ENCODE results near the gene ZMYND19. TPM values are rescaled to one million over a fixed set of nuclear protein-coding genes. Genes with fewer than 3 reads are reported as not detected.
A peak's percentile ranks its signal among the peaks of the same experiment; 100 is the strongest.
"Not testable (repeated sequence)": the region's sequence is repeated elsewhere in the genome, so short reads cannot be mapped to it uniquely, and the experiment has no call there.

Gene ZMYND19
- total RNA-seq: 10 to 100 TPM; 31.3 to 33.0 TPM

GRCh38 chr9:137590469-137591383 lies at the start of gene ZMYND19:
Gene ZMYND19, minus strand, starts transcription at chr9:137590512. Its CDS starts 249 bp downstream, at chr9:137590263.
- peak within 1 kb of the TSS; percentile 88 for H3K27ac Mint-ChIP-seq
- peaks cover 11% of the 10 kb centered on the region for H3K4me1 Mint-ChIP-seq
- H3K27me3 Mint-ChIP-seq: peaks cover 1% of the 10 kb centered on the region
- H3K4me3 Mint-ChIP-seq: peak within 1 kb of the TSS; percentile 98
- ATAC-seq (ENCODE audit: low read depth): peak; percentile 97
- H3K9me3 Mint-ChIP-seq: no peaks in the 10 kb centered on the region
- POLR2A ChIA-PET: interaction anchor here (0.7 to 1.8 kb wide), 7 partner anchors 12 to 724 kb away, joined by 3 to 7 read pairs (median 5); partner anchors contain the start of genes ARRDC1, EDF1, EHMT1 and MRPL41
- peaks cover 8% of the 10 kb centered on the region for H3K36me3 Mint-ChIP-seq
- peak; percentile 97 for DNase-seq

- Mint-ChIP-seq H3K36me3 (peaks cover 23% of the 10 kb centered on the region), H3K4me3 (peak overlapping the region; percentile 84), H3K27me3 (no peaks in the 10 kb centered on the region), H3K4me1 (peaks cover 24% of the 10 kb centered on the region), H3K9me3 (no peaks in the 10 kb centered on the region), H3K27ac (peak overlapping the region; percentile 89)
- POLR2A ChIA-PET: no interaction called here
- DNase-seq (no peak), ATAC-seq (ENCODE audit: low read depth) (peak; percentile 86)
These were observed 49.2 kb upstream of the ZMYND19 start for GRCh38 chr9:137639303-137640051.

- H3K4me1 Mint-ChIP-seq: peaks cover 23% of the 10 kb centered on the region
- H3K9me3 Mint-ChIP-seq: no peaks in the 10 kb centered on the region
- peak overlapping the region; percentile 84 for H3K4me3 Mint-ChIP-seq
These were observed 48.4 kb upstream of the ZMYND19 start for GRCh38 chr9:137638680-137639079.

GRCh38 chr9:137634016-137634415 lies 43.7 kb upstream of the ZMYND19 start:
- H3K4me3 Mint-ChIP-seq: no peak overlapping the region
- H3K4me1 Mint-ChIP-seq: peaks cover 27% of the 10 kb centered on the region
- H3K9me3 Mint-ChIP-seq: no peaks in the 10 kb centered on the region
- DNase-seq (no peak), ATAC-seq (ENCODE audit: low read depth) (no peak)
- no peak overlapping the region for H3K27ac Mint-ChIP-seq
- no peaks in the 10 kb centered on the region for H3K27me3 Mint-ChIP-seq
- H3K36me3 Mint-ChIP-seq: peaks cover 18% of the 10 kb centered on the region
- POLR2A ChIA-PET: no interaction called here

More at GRCh38 chr9:137638680-137639079, 48.4 kb upstream of the ZMYND19 start:
- POLR2A ChIA-PET: no interaction called here
- no peak for DNase-seq
- Mint-ChIP-seq H3K27me3 (no peaks in the 10 kb centered on the region), H3K27ac (peak overlapping the region; percentile 89), H3K36me3 (peaks cover 22% of the 10 kb centered on the region)
- ATAC-seq (ENCODE audit: low read depth): no peak

- no peak overlapping the region for H3K4me3 Mint-ChIP-seq
- no peaks in the 10 kb centered on the region for H3K9me3 Mint-ChIP-seq
- DNase-seq (no peak), ATAC-seq (ENCODE audit: low read depth) (no peak)
- peaks cover 33% of the 10 kb centered on the region for H3K4me1 Mint-ChIP-seq
- H3K27me3 Mint-ChIP-seq: no peaks in the 10 kb centered on the region
- H3K27ac Mint-ChIP-seq: no peak overlapping the region
- H3K36me3 Mint-ChIP-seq: peaks cover 17% of the 10 kb centered on the region
- POLR2A ChIA-PET: interaction anchor here (0.7 to 1.2 kb wide), 2 partner anchors 14 to 321 kb away, joined by 3 to 4 read pairs; partner anchors contain the start of gene EHMT1
These were observed 42.2 kb upstream of the ZMYND19 start for GRCh38 chr9:137632230-137633161.

- Mint-ChIP-seq H3K4me3 (no peak overlapping the region), H3K27me3 (no peaks in the 10 kb centered on the region), H3K9me3 (no peaks in the 10 kb centered on the region), H3K4me1 (peaks cover 33% of the 10 kb centered on the region), H3K36me3 (peaks cover 17% of the 10 kb centered on the region), H3K27ac (no peak overlapping the region)
- DNase-seq: no peak
- POLR2A ChIA-PET: interaction anchor here (4.7 kb wide), 1 partner anchor 12 kb away, joined by 36 read pairs; the partner anchor contains the start of gene EHMT1
- ATAC-seq (ENCODE audit: low read depth): no peak
These were observed 41.3 kb upstream of the ZMYND19 start for GRCh38 chr9:137631345-137632229.

GRCh38 chr9:137630679-137631078 lies 40.4 kb upstream of the ZMYND19 start:
- ATAC-seq (ENCODE audit: low read depth): no peak
- no peak for DNase-seq
- Mint-ChIP-seq H3K27me3 (no peaks in the 10 kb centered on the region), H3K4me3 (peak overlapping the region; percentile 28), H3K9me3 (no peaks in the 10 kb centered on the region), H3K36me3 (peaks cover 14% of the 10 kb centered on the region), H3K27ac (peak overlapping the region; percentile 49), H3K4me1 (peaks cover 30% of the 10 kb centered on the region)
- POLR2A ChIA-PET: interaction anchor here (4.7 kb wide), 1 partner anchor 11 kb away, joined by 36 read pairs; the partner anchor contains the start of gene EHMT1

GRCh38 chr9:137630126-137630525 lies 39.8 kb upstream of the ZMYND19 start:
- DNase-seq (no peak), ATAC-seq (ENCODE audit: low read depth) (no peak)
- POLR2A ChIA-PET: interaction anchor here (1.1 to 4.7 kb wide), 2 partner anchors 11 to 20 kb away, joined by 4 to 36 read pairs; partner anchors contain the start of gene EHMT1
- H3K27me3 Mint-ChIP-seq: no peaks in the 10 kb centered on the region
- peaks cover 17% of the 10 kb centered on the region for H3K36me3 Mint-ChIP-seq
- peak overlapping the region; percentile 55 for H3K27ac Mint-ChIP-seq
- H3K4me3 Mint-ChIP-seq: no peak overlapping the region
- H3K9me3 Mint-ChIP-seq: no peaks in the 10 kb centered on the region
- peaks cover 35% of the 10 kb centered on the region for H3K4me1 Mint-ChIP-seq

- Mint-ChIP-seq H3K4me1 (peaks cover 35% of the 10 kb centered on the region), H3K4me3 (peak overlapping the region; percentile 39), H3K36me3 (peaks cover 22% of the 10 kb centered on the region)
- POLR2A ChIA-PET: interaction anchor here (1.0 to 4.7 kb wide), 3 partner anchors 8 to 25 kb away, joined by 3 to 36 read pairs (median 4); partner anchors contain the start of genes ARRDC1 and EHMT1
- ATAC-seq (ENCODE audit: low read depth); H3K9me3 Mint-ChIP-seq; H3K27ac Mint-ChIP-seq; DNase-seq; H3K27me3 Mint-ChIP-seq: not testable (repeated sequence)
These were observed 37.1 kb upstream of the ZMYND19 start for GRCh38 chr9:137627406-137627805.

- H3K27me3 Mint-ChIP-seq: no peaks in the 10 kb centered on the region
These were observed 36.2 kb upstream of the ZMYND19 start for GRCh38 chr9:137626464-137626863.

GRCh38 chr9:137622211-137622610 lies 31.9 kb upstream of the ZMYND19 start:
- not testable (repeated sequence) for H3K27ac Mint-ChIP-seq
- POLR2A ChIA-PET: interaction anchor here (0.6 to 0.9 kb wide), 4 partner anchors 9 to 487 kb away, joined by 3 read pairs; no protein-coding TSS in a partner anchor

More at GRCh38 chr9:137626464-137626863, 36.2 kb upstream of the ZMYND19 start:
- POLR2A ChIA-PET: no interaction called here
- peaks cover 22% of the 10 kb centered on the region for H3K36me3 Mint-ChIP-seq
- H3K4me3 Mint-ChIP-seq: peak overlapping the region; percentile 53
- H3K27ac Mint-ChIP-seq: peak overlapping the region; percentile 78
- H3K9me3 Mint-ChIP-seq: no peaks in the 10 kb centered on the region
- H3K4me1 Mint-ChIP-seq: peaks cover 37% of the 10 kb centered on the region
- DNase-seq (no peak), ATAC-seq (ENCODE audit: low read depth) (no peak)

More at GRCh38 chr9:137622211-137622610, 31.9 kb upstream of the ZMYND19 start:
- not testable (repeated sequence) for ATAC-seq (ENCODE audit: low read depth); H3K27me3 Mint-ChIP-seq; H3K9me3 Mint-ChIP-seq; H3K4me3 Mint-ChIP-seq; DNase-seq
- Mint-ChIP-seq H3K36me3 (peaks cover 14% of the 10 kb centered on the region), H3K4me1 (peaks cover 38% of the 10 kb centered on the region)
